Thyroid gland (tissue), 4 donors: ENCODE measurements around the gene SETDB2.

ENCODE experiments used
- POLR2A ChIP-seq, 2 donors: fragments of 450-650 bp; IDR thresholded peaks; one replicate each; pipeline ENCODE4 v1.6.1; 2017; ENCODE audit warnings: antibody characterized with exemption in 2 of 2, mild to moderate bottlenecking in 2 of 2, moderate library complexity in 1 of 2
- TF ChIP-seq, protein P1 (sequence below), 6 experiments: fragments of 200-600 bp in 3 of 6; fragments of 450-650 bp in 3 of 6; sonication (generic) in 3 of 6; IDR thresholded peaks; one replicate each; pipeline ENCODE4 v1.5.1; 2016 to 2019; ENCODE audit warnings: antibody characterized with exemption in 6 of 6, mild to moderate bottlenecking in 2 of 6, inconsistent platforms in 1 of 6, moderate library complexity in 1 of 6

DNA sequence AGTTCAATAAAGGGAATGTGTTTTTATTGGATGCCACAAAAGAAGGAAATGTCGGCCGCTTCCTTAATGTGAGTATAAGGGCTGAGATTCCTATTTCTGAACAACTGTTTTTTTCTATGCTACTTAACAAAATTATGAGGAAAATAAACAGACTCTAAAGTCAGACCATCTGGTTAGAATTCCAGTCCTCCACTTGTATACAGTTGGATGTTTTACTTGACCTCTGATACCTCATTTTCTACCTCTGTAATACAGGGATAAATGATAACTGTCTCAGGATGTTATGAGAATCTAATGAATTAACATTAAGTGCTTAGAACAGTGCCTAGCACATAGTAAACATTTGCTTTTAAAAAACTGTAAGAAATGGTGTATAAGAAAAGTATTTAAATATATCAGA lies 44.5 kb downstream of the SETDB2 start:
- TF ChIP-seq, protein P1, sequence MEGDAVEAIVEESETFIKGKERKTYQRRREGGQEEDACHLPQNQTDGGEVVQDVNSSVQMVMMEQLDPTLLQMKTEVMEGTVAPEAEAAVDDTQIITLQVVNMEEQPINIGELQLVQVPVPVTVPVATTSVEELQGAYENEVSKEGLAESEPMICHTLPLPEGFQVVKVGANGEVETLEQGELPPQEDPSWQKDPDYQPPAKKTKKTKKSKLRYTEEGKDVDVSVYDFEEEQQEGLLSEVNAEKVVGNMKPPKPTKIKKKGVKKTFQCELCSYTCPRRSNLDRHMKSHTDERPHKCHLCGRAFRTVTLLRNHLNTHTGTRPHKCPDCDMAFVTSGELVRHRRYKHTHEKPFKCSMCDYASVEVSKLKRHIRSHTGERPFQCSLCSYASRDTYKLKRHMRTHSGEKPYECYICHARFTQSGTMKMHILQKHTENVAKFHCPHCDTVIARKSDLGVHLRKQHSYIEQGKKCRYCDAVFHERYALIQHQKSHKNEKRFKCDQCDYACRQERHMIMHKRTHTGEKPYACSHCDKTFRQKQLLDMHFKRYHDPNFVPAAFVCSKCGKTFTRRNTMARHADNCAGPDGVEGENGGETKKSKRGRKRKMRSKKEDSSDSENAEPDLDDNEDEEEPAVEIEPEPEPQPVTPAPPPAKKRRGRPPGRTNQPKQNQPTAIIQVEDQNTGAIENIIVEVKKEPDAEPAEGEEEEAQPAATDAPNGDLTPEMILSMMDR (IDR thresholded peaks at IDR 0.05), result no peak
- no peak for TF ChIP-seq POLR2A (IDR thresholded peaks at IDR 0.05)
